Upper lobe of right lung (tissue), 1 donor: ENCODE results near the gene GPR26. TPM values are rescaled to one million over a fixed set of nuclear protein-coding genes. Genes with fewer than 3 reads are reported as not detected.

ENCODE experiments used
- ATAC-seq: fragments of 200-7000 bp; cut with Tn5 transposase; one replicate; pipeline ENCODE4 v1.9.1; 2020; ENCODE audit warnings: mild to moderate bottlenecking, moderate library complexity
- DNase-seq: peaks from one replicate; pipeline ENCODE4 v3.0.0-alpha.2; 2020
- H3K27ac ChIP-seq: fragments of 200-600 bp; one replicate; pipeline ENCODE4 v1.8.0; 2022
- H3K27me3 ChIP-seq: fragments of 200-600 bp; one replicate; pipeline ENCODE4 v1.8.0; 2022; ENCODE audit warnings: mild to moderate bottlenecking
- H3K36me3 ChIP-seq: fragments of 200-600 bp; one replicate; pipeline ENCODE4 v1.8.0; 2022
- H3K4me1 ChIP-seq: fragments of 200-600 bp; one replicate; pipeline ENCODE4 v1.8.0; 2022
- H3K4me3 ChIP-seq: fragments of 200-600 bp; one replicate; pipeline ENCODE4 v1.8.0; 2022; ENCODE audit warnings: mild to moderate bottlenecking
- H3K9me3 ChIP-seq: fragments of 200-600 bp; one replicate; pipeline ENCODE4 v1.8.0; 2022
- intact Hi-C: fragments of 100-400 bp; cut with DNase I; formaldehyde crosslinking; loops from one replicate; pipeline ENCODE4 v1.11.0; 2022
- total RNA-seq: library from RNA; stranded (reverse); fragmentation: NEBNext Ultra II Directional; extraction: Animal tissue kit (Norgen Biotek cat#: 25700); gene quantifications from one replicate; pipeline ENCODE4 v1.2.1, GENCODE V29; 2021
- TF ChIP-seq, protein P1 (sequence below): fragments of 200-600 bp; IDR thresholded peaks from one replicate; pipeline ENCODE4 v1.8.0; 2022; ENCODE audit warnings: antibody characterized with exemption
- donor health status: DM: no; HTN: yes; CAD: no; lungs with severe emphysema.

The GPR26 gene
- total RNA-seq, 1 donor from 2014 or later, result not detected

DNA sequence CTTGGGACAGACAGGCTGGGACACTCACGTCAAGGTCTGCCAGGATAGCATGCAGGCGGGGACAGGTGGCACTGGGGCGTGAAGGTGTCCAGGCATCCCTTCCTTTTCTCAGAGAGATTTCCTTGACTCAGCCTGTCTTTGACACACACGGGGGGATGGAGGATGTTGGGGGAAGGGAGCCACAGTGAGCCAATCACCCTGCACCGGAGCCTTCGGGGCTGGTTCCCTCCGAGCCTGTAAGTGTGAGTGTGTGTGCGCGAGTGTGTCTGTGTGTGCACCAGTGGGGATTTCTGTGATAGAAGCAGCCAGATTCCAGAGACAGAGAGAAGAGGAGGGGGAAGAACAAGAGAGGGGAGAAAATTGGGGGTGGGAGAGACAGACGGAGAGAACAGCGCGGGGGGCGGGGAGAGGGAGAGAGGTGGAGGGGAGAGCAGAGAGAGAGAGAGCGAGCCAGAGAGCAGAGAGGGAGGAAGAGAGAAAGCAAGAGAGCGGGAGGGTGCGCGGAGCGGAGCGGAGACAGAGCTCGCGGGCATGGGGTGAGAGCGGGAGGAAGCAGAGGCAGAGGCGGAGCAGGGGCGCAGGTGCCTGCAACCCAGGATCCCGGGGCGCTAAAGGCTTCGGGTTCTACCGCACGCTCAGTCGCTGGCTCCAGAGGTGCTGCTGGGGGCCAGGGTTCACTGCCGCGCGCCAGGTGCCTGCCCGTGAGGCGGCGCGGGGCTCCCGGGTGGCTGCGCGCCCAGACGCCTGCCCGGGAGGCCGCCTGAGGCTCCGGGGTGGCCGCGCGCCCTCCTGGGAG, 466 bp upstream of the GPR26 start:
- no peaks in the 10 kb centered on the region for H3K4me1 ChIP-seq
- DNase-seq, result peak; percentile 20

DNA sequence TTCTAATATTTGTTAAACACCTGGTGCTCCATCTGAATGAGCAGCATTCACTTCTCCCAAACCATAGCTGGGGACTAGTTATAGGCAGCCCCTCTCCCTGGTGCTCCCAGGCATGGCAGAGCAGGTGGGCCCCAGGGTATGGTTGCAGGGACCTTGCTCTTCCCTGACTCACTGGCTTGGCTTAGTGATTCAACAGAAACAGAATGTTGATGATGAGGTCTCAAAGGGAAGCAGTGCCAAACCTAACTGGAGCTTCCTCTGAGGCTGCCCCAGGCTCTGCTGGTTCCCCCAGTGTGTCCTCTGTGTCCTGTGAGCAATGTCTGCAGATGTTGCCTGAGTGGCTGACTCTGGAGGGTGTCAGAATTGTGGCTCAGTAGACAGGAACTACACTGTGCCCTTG, 3.7 kb downstream of the GPR26 start:
- H3K9me3 ChIP-seq, result no peaks in the 10 kb centered on the region
- no peak for ATAC-seq
- no peak overlapping the region for H3K27ac ChIP-seq
- H3K36me3 ChIP-seq, result no peaks in the 10 kb centered on the region
- TF ChIP-seq, protein P1, sequence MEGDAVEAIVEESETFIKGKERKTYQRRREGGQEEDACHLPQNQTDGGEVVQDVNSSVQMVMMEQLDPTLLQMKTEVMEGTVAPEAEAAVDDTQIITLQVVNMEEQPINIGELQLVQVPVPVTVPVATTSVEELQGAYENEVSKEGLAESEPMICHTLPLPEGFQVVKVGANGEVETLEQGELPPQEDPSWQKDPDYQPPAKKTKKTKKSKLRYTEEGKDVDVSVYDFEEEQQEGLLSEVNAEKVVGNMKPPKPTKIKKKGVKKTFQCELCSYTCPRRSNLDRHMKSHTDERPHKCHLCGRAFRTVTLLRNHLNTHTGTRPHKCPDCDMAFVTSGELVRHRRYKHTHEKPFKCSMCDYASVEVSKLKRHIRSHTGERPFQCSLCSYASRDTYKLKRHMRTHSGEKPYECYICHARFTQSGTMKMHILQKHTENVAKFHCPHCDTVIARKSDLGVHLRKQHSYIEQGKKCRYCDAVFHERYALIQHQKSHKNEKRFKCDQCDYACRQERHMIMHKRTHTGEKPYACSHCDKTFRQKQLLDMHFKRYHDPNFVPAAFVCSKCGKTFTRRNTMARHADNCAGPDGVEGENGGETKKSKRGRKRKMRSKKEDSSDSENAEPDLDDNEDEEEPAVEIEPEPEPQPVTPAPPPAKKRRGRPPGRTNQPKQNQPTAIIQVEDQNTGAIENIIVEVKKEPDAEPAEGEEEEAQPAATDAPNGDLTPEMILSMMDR, result no peak
- intact Hi-C loops, result no loop called here
- no peak overlapping the region for H3K4me3 ChIP-seq
- H3K4me1 ChIP-seq, result no peaks in the 10 kb centered on the region
- no peak for DNase-seq
- peaks cover 17% of the 10 kb centered on the region for H3K27me3 ChIP-seq

More for the DNA sequence above, 466 bp upstream of the GPR26 start:
- intact Hi-C loops, result no loop called here
- TF ChIP-seq, protein P1, result no peak
- ATAC-seq, result no peak
- H3K36me3 ChIP-seq, result no peaks in the 10 kb centered on the region
- H3K9me3 ChIP-seq, result no peaks in the 10 kb centered on the region
- H3K27ac ChIP-seq, result no peak overlapping the region
- no peak overlapping the region for H3K4me3 ChIP-seq
- H3K27me3 ChIP-seq, result peaks cover 29% of the 10 kb centered on the region

DNA sequence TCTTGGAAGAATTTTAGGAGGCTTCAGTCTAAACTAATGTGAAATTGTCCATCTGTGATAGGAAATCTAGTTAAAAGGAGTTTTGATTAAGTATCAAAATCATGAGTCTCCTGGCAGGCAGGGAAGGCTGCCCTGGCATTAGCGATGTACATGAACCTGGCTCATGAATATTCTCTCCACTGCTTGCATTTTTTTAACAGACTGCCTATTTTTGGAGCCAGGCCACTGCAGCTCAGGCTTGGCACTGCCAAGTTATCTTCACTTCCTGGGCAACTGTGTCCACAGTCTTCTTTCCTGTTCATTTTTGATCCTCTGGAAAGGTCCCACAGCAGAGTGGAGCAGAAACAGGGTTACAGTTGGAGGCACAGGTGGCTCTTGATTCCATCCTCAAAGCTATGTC, 7.0 kb downstream of the GPR26 start:
- TF ChIP-seq, protein P1, result no peak
- Histone ChIP-seq H3K4me3 (no peak overlapping the region), H3K9me3 (no peaks in the 10 kb centered on the region), H3K27me3 (peaks cover 2% of the 10 kb centered on the region), H3K4me1 (no peaks in the 10 kb centered on the region), H3K27ac (no peak overlapping the region), H3K36me3 (no peaks in the 10 kb centered on the region)
- intact Hi-C loops, result no loop called here
- no peak for ATAC-seq
- no peak for DNase-seq

DNA sequence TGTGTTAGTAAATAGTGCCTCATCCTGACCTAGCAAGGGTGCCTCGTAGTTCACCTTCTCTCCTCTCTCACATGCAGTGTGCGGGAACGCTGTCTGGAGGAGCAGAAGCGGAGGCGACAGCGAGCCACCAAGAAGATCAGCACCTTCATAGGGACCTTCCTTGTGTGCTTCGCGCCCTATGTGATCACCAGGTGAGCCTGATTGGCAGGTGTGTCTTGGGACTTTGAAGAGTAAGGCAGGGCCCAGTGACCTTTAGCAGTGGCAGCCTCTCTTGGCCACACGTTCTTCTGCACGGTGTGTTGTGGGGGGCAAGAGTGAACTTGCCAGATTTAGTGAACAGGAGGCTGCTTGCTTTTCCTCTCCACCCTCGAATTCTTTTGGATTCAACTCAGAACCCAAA, 8.6 kb downstream of the GPR26 start:
- ATAC-seq (no peak), DNase-seq (no peak)
- H3K4me1 ChIP-seq, result no peaks in the 10 kb centered on the region
- no peaks in the 10 kb centered on the region for H3K36me3 ChIP-seq
- intact Hi-C loops, result no loop called here
- H3K27ac ChIP-seq, result no peak overlapping the region
- TF ChIP-seq, protein P1, result no peak
- H3K4me3 ChIP-seq, result no peak overlapping the region
- no peaks in the 10 kb centered on the region for H3K27me3 ChIP-seq
- H3K9me3 ChIP-seq, result no peaks in the 10 kb centered on the region

- no peak overlapping the region for H3K4me3 ChIP-seq
These were observed 9.7 kb downstream of the GPR26 start for GRCh38 chr10:123675811-123676210.

More at GRCh38 chr10:123675811-123676210, 9.7 kb downstream of the GPR26 start:
- ATAC-seq (no peak), DNase-seq (peak; percentile 38)
- Histone ChIP-seq H3K4me1 (no peaks in the 10 kb centered on the region), H3K27ac (no peak overlapping the region), H3K9me3 (no peaks in the 10 kb centered on the region), H3K36me3 (no peaks in the 10 kb centered on the region), H3K27me3 (no peaks in the 10 kb centered on the region)
- intact Hi-C loops, result no loop called here
- TF ChIP-seq, protein P1, result no peak
